Endothelial cell (in vitro differentiated cells): ENCODE data around the gene IL5. TPM values are rescaled to one million over a fixed set of nuclear protein-coding genes. Genes with fewer than 3 reads are reported as not detected.
"Not testable (repeated sequence)": the region's sequence is repeated elsewhere in the genome, so short reads cannot be mapped to it uniquely, and the experiment has no call there.

Source experiments
- DNase-seq: peaks from one replicate; pipeline ENCODE4 v3.0.0; 2021; ENCODE audit warnings: low spot score
- H3K27ac Mint-ChIP-seq: one replicate; pipeline ENCODE4 v1.8.0; 2021; ENCODE audit warnings: mixed read lengths, inconsistent platforms; ENCODE audit not compliant: unreplicated experiment
- H3K27me3 Mint-ChIP-seq: one replicate; pipeline ENCODE4 v1.8.0; 2021; ENCODE audit warnings: mild to moderate bottlenecking, moderate library complexity, mixed read lengths, inconsistent platforms; ENCODE audit not compliant: unreplicated experiment
- H3K36me3 Mint-ChIP-seq: one replicate; pipeline ENCODE4 v1.8.0; 2021; ENCODE audit warnings: mild to moderate bottlenecking, low read depth, mixed read lengths, inconsistent platforms; ENCODE audit not compliant: unreplicated experiment
- H3K4me1 Mint-ChIP-seq: one replicate; pipeline ENCODE4 v1.8.0; 2021; ENCODE audit warnings: mild to moderate bottlenecking, mixed read lengths, inconsistent platforms; ENCODE audit not compliant: unreplicated experiment
- H3K4me3 Mint-ChIP-seq: one replicate; pipeline ENCODE4 v1.8.0; 2021; ENCODE audit warnings: mild to moderate bottlenecking, mixed read lengths, inconsistent platforms; ENCODE audit not compliant: unreplicated experiment
- H3K9me3 Mint-ChIP-seq: one replicate; pipeline ENCODE4 v1.8.0; 2021; ENCODE audit warnings: mixed read lengths, inconsistent platforms; ENCODE audit not compliant: unreplicated experiment
- CTCF ChIP-seq: fragments of 200-600 bp; sonication (generic); IDR thresholded peaks from one replicate; pipeline ENCODE4 v1.5.0; 2021; ENCODE audit warnings: antibody characterized with exemption; ENCODE audit not compliant: unreplicated experiment
- total RNA-seq: library from RNA; stranded (reverse); fragmentation: NEBNext Ultra II Directional; extraction: Animal tissue kit (Norgen Biotek cat#: 25700); gene quantifications from one replicate; pipeline ENCODE4 v1.2.1, GENCODE V29; 2021; ENCODE audit not compliant: unreplicated experiment

IL5 gene
- total RNA-seq, 1 donor from 2014 or later = not detected

- Mint-ChIP-seq H3K27ac (no peak overlapping the region), H3K4me3 (no peak overlapping the region), H3K9me3 (no peaks in the 10 kb centered on the region), H3K27me3 (peaks cover 3% of the 10 kb centered on the region), H3K4me1 (peaks cover 12% of the 10 kb centered on the region), H3K36me3 (no peaks in the 10 kb centered on the region)
- DNase-seq = no peak
- TF ChIP-seq CTCF = no peak
Observed at GRCh38 chr5:132525299-132525724, 18.0 kb downstream of the IL5 start.

DNA sequence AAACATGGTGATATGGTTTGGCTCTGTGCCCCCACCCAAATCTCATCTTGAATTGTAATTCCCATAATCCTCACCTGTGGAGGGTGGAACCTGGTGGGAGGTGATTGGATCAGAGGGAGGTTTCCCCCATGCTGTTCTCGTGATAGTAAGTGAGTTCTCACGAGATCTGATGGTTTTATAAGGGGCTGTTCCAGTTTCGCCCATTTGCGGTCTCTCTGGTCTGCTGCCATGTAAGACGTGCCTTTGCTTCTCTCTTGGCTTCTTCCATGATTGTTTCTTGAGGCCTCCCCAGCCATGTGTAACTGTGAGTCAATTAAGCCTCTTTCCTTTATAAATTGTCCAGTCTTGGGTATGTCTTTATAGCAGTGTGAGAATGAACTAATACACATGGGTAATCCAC is 18.4 kb downstream of the IL5 start:
- DNase-seq, H3K4me3 Mint-ChIP-seq: not testable (repeated sequence)

DNA sequence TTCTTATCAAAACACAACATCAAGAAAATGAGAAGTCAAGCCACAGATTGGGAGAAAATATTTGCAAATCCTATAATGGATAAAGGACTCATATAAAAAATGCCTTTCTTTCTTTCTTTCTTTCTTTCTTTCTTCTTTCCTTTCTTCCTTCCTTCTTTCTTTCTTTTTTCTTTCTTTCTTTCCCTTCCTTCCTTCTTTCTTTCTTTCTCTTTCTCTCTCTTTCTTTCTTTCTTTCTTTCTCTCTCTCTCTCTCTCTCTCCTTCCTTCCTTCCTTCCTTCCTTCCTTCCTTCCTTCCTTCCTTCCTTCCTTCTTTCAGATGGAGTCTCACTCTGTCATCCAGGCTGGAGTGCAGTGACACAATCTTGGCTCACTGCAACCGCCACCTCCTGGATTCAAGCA is 21.3 kb downstream of the IL5 start:
- not testable (repeated sequence) for H3K36me3 Mint-ChIP-seq, H3K4me1 Mint-ChIP-seq, H3K27me3 Mint-ChIP-seq, DNase-seq, H3K27ac Mint-ChIP-seq, H3K9me3 Mint-ChIP-seq, H3K4me3 Mint-ChIP-seq

More for the DNA sequence above, 18.4 kb downstream of the IL5 start:
- not testable (repeated sequence) for H3K9me3 Mint-ChIP-seq, H3K27me3 Mint-ChIP-seq, H3K27ac Mint-ChIP-seq, H3K36me3 Mint-ChIP-seq
- H3K4me1 Mint-ChIP-seq = peaks cover 12% of the 10 kb centered on the region

DNA sequence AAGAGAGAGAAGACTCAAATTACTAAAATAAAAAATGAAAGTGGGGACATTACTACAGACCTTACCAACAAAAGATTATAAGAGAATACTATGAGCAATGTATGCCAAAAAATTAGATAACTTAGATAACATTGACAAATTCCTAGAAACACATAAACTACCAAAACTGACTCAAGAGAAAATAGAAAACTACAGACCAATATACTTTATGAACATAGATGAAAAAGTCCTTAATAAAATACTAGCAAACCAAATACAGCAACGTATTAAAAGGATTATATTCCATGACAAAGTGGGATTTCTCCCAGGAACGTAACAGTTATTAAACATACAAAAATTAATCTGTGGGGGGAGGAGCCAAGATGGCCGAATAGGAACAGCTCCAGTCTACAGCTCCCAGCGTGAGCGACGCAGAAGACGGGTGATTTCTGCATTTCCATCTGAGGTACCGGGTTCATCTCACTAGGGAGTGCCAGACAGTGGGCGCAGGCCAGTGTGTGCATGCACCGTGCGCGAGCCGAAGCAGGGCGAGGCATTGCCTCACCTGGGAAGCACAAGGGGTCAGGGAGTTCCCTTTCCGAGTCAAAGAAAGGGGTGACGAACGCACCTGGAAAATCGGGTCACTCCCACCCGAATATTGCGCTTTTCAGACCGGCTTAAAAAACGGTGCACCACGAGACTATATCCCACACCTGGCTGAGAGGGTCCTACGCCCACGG is 29.5 kb downstream of the IL5 start:
- not testable (repeated sequence) for H3K27me3 Mint-ChIP-seq, H3K9me3 Mint-ChIP-seq, H3K4me3 Mint-ChIP-seq, H3K4me1 Mint-ChIP-seq, H3K27ac Mint-ChIP-seq, H3K36me3 Mint-ChIP-seq, DNase-seq

GRCh38 chr5:132510076-132510475 is 33.2 kb downstream of the IL5 start:
- H3K36me3 Mint-ChIP-seq = no peaks in the 10 kb centered on the region
- no peaks in the 10 kb centered on the region for H3K4me1 Mint-ChIP-seq
- peaks cover 2% of the 10 kb centered on the region for H3K27me3 Mint-ChIP-seq
- H3K9me3 Mint-ChIP-seq = no peaks in the 10 kb centered on the region
- H3K27ac Mint-ChIP-seq = no peak overlapping the region
- no peak overlapping the region for H3K4me3 Mint-ChIP-seq
- no peak for DNase-seq
- no peak for TF ChIP-seq CTCF

- DNase-seq = no peak
- no peaks in the 10 kb centered on the region for H3K4me1 Mint-ChIP-seq
- no peak overlapping the region for H3K27ac Mint-ChIP-seq
Observed at GRCh38 chr5:132506094-132506692, 37.1 kb downstream of the IL5 start.

More at GRCh38 chr5:132506094-132506692, 37.1 kb downstream of the IL5 start:
- Mint-ChIP-seq H3K9me3 (no peaks in the 10 kb centered on the region), H3K36me3 (no peaks in the 10 kb centered on the region), H3K27me3 (peaks cover 8% of the 10 kb centered on the region), H3K4me3 (no peak overlapping the region)
- TF ChIP-seq CTCF = peak; percentile 52
